Measurements from ENCODE around the gene SETX.

- TF ChIP-seq CTCF (conservative IDR thresholded peaks at IDR 0.05; ENCODE audit: low read depth, low read length) (no peak), EZH2phosphoT487 (IDR thresholded peaks at IDR 0.05; ENCODE audit: borderline replicate concordance, low read length) (no peak)
Observed at GRCh38 chr9:132267660-132268059, 87.1 kb downstream of the SETX start.
